Esophagus muscularis mucosa (tissue), 4 donors: ENCODE results near the gene EXOC1L. TPM values are rescaled to one million over a fixed set of nuclear protein-coding genes. Genes with fewer than 3 reads are reported as not detected.
"Not testable (repeated sequence)": the region's sequence is repeated elsewhere in the genome, so short reads cannot be mapped to it uniquely, and the experiment has no call there.

Source experiments
- DNase-seq: peaks from one replicate; pipeline ENCODE4 v3.0.0-alpha.2; 2017; ENCODE audit errors: extremely low spot score
- H3K27ac ChIP-seq, 4 donors: fragments of 200-600 bp; sonication (generic); replicated peaks in 1 of 4; 1 replicate in 3 of 4; 2 replicates in 1 of 4; pipeline ENCODE4 v1.5.1; 2016 to 2019; ENCODE audit warnings: mild to moderate bottlenecking in 1 of 4
- H3K27me3 ChIP-seq, 4 donors: fragments of 200-600 bp; sonication (generic); one replicate each; pipeline versions ENCODE4 v1.5.1 to v1.6.0; 2016 to 2019
- H3K36me3 ChIP-seq, 4 donors: fragments of 200-600 bp; sonication (generic); one replicate each; pipeline ENCODE4 v1.5.1; 2016 to 2019
- H3K4me1 ChIP-seq, 4 donors: fragments of 200-600 bp; sonication (generic); one replicate each; pipeline ENCODE4 v1.5.1; 2016 to 2019
- H3K4me3 ChIP-seq, 4 donors: fragments of 200-600 bp; sonication (generic); 1 replicate in 2 of 4; 2 replicates in 2 of 4; pipeline ENCODE4 v1.5.1; 2016 to 2019; ENCODE audit warnings: mild to moderate bottlenecking in 4 of 4, moderate library complexity in 1 of 4
- H3K9me3 ChIP-seq, 4 donors: fragments of 200-600 bp; sonication (generic); 1 replicate in 3 of 4; 2 replicates in 1 of 4; pipeline ENCODE4 v1.5.1; 2016 to 2019
- CTCF ChIP-seq, 3 experiments: fragments of 200-600 bp in 2 of 3; fragments of 450-650 bp in 1 of 3; sonication (generic) in 2 of 3; IDR thresholded peaks; one replicate each; pipeline ENCODE4 v1.5.1; 2017 to 2019; ENCODE audit warnings: antibody characterized with exemption in 3 of 3, mild to moderate bottlenecking in 2 of 3, moderate library complexity in 1 of 3
- EP300 ChIP-seq: sonication (generic); formaldehyde crosslinking; IDR thresholded peaks from one replicate; pipeline ENCODE4 v1.6.1; 2017; ENCODE audit warnings: antibody characterized with exemption
- POLR2A ChIP-seq: fragments of 450-650 bp; IDR thresholded peaks from one replicate; pipeline ENCODE4 v1.6.1; 2017; ENCODE audit warnings: antibody characterized with exemption, moderate library complexity, mild to moderate bottlenecking, low read depth
- POLR2AphosphoS5 ChIP-seq, 2 donors: sonication (generic); formaldehyde crosslinking; IDR thresholded peaks; one replicate each; pipeline ENCODE4 v1.6.1; 2017; ENCODE audit warnings: antibody characterized with exemption in 2 of 2
- WGBS: methylation state at CpG from one replicate; pipeline ENCODE4 v1.1.5; 2018; 5-methylcytosine and 5-hydroxymethylcytosine counted together
- intact Hi-C: fragments of 100-400 bp; cut with DNase I; formaldehyde crosslinking; loops from one replicate; pipeline ENCODE4 v1.15.1; 2023
- total RNA-seq, 4 donors: library from RNA; depleted of rRNA; stranded (reverse); fragments of >200 nt; gene quantifications; one replicate each; pipeline versions ENCODE4 v1.1.0 to v1.2.1, GENCODE V29; 2016

Gene EXOC1L
- total RNA-seq, 4 donors from 2014 or later: not detected

- Histone ChIP-seq H3K27me3 (peaks cover 0 to 11% (median 2%) of the 10 kb centered on the region in 4 donors), H3K4me1 (no peaks in the 10 kb centered on the region), H3K36me3 (no peaks in the 10 kb centered on the region), H3K27ac (no peak overlapping the region), H3K4me3 (no peak overlapping the region), H3K9me3 (peaks cover 0 to 10% (median 0%) of the 10 kb centered on the region in 4 donors)
- intact Hi-C loops: no loop called here
- TF ChIP-seq CTCF (IDR thresholded peaks at IDR 0.05): no peak
- no peak for TF ChIP-seq POLR2A
- no peak for TF ChIP-seq EP300
- no peak for TF ChIP-seq POLR2AphosphoS5 (IDR thresholded peaks at IDR 0.05)
- no peak for DNase-seq
Measured at GRCh38 chr4:55838952-55839351, 19.4 kb downstream of the EXOC1L start.

GRCh38 chr4:55840956-55841355, 21.4 kb downstream of the EXOC1L start:
- Histone ChIP-seq H3K4me1 (no peaks in the 10 kb centered on the region), H3K36me3 (no peaks in the 10 kb centered on the region), H3K27ac (no peak overlapping the region), H3K9me3 (peaks cover 0 to 10% (median 0%) of the 10 kb centered on the region in 4 donors), H3K27me3 (peaks cover 0 to 11% (median 2%) of the 10 kb centered on the region in 4 donors), H3K4me3 (no peak overlapping the region)
- 81% methylated on average over 1 of the region's 1 CpG for WGBS
- TF ChIP-seq POLR2AphosphoS5 (IDR thresholded peaks at IDR 0.05) (no peak), EP300 (no peak), CTCF (IDR thresholded peaks at IDR 0.05) (no peak), POLR2A (no peak)
- intact Hi-C loops: no loop called here
- DNase-seq: no peak

GRCh38 chr4:55841373-55842239, 22.0 kb downstream of the EXOC1L start:
- H3K27ac ChIP-seq, intact Hi-C loops, DNase-seq, H3K4me3 ChIP-seq, H3K4me1 ChIP-seq, H3K36me3 ChIP-seq: not testable (repeated sequence)
- Histone ChIP-seq H3K9me3 (peaks cover 0 to 10% (median 0%) of the 10 kb centered on the region in 4 donors), H3K27me3 (peaks cover 0 to 11% (median 2%) of the 10 kb centered on the region in 4 donors)
- whole genome bisulfite sequencing: 78% methylated on average over 20 of the region's 22 CpGs

- H3K36me3 ChIP-seq, intact Hi-C loops, DNase-seq, H3K27ac ChIP-seq, H3K4me1 ChIP-seq, H3K4me3 ChIP-seq: not testable (repeated sequence)
- peaks cover 0 to 10% (median 0%) of the 10 kb centered on the region in 4 donors for H3K9me3 ChIP-seq
- 95% methylated on average over 6 of the region's 10 CpGs for WGBS
- peaks cover 0 to 11% (median 2%) of the 10 kb centered on the region in 4 donors for H3K27me3 ChIP-seq
Measured at GRCh38 chr4:55842312-55842711, 22.7 kb downstream of the EXOC1L start.

GRCh38 chr4:55849724-55850123, 30.1 kb downstream of the EXOC1L start:
- Histone ChIP-seq H3K4me1 (peaks cover 10 to 15% (median 12%) of the 10 kb centered on the region in 4 donors), H3K27ac (no peak overlapping the region), H3K9me3 (no peaks in the 10 kb centered on the region), H3K36me3 (no peaks in the 10 kb centered on the region), H3K27me3 (peaks cover 0 to 8% (median 0%) of the 10 kb centered on the region in 4 donors), H3K4me3 (no peak overlapping the region)
- intact Hi-C loops: loop anchor here (5.0 kb wide), 1 partner anchor 302 kb away; the partner anchor contains the start of gene CLOCK
- TF ChIP-seq EP300 (no peak), POLR2AphosphoS5 (IDR thresholded peaks at IDR 0.05) (no peak), POLR2A (no peak), CTCF (IDR thresholded peaks at IDR 0.05) (no peak)
- DNase-seq: no peak
- WGBS: 67% methylated on average over 9 of the region's 9 CpGs
